Peyer's patch (tissue), 4 donors: ENCODE results near the gene MAGEA8.

ENCODE experiments used
- POLR2A ChIP-seq, 2 donors: fragments of 450-650 bp; IDR thresholded peaks; one replicate each; pipeline ENCODE4 v1.5.1; 2017; ENCODE audit warnings: antibody characterized with exemption in 2 of 2, mild to moderate bottlenecking in 2 of 2, moderate library complexity in 2 of 2
- TF ChIP-seq, protein P1 (sequence below), 6 experiments: fragments of 450-650 bp in 4 of 6; fragments of 200-600 bp in 2 of 6; sonication (generic) in 1 of 6; IDR thresholded peaks; one replicate each; pipeline ENCODE4 v1.5.1; 2017 to 2019; ENCODE audit warnings: antibody characterized with exemption in 6 of 6, mild to moderate bottlenecking in 3 of 6, moderate library complexity in 1 of 6

DNA sequence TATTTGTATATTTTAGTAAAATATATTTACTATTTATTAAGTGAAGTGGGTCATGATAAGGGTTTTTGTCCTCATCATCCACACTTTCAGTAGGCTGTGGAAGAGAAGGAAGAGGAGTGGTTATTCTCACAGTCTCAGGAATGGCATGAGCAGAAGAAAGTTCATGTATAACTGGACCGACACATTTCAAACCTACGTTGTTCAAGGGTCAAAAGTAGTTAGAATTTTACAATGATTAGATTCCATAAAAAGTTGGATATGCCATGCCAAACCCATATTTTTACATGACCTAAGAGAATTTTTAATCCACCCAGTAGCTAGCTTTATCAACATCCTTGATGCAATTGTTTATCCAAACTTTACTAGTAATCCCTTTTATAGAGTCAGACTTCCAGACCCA is 15.6 kb upstream of the MAGEA8 start:
- TF ChIP-seq, protein P1, sequence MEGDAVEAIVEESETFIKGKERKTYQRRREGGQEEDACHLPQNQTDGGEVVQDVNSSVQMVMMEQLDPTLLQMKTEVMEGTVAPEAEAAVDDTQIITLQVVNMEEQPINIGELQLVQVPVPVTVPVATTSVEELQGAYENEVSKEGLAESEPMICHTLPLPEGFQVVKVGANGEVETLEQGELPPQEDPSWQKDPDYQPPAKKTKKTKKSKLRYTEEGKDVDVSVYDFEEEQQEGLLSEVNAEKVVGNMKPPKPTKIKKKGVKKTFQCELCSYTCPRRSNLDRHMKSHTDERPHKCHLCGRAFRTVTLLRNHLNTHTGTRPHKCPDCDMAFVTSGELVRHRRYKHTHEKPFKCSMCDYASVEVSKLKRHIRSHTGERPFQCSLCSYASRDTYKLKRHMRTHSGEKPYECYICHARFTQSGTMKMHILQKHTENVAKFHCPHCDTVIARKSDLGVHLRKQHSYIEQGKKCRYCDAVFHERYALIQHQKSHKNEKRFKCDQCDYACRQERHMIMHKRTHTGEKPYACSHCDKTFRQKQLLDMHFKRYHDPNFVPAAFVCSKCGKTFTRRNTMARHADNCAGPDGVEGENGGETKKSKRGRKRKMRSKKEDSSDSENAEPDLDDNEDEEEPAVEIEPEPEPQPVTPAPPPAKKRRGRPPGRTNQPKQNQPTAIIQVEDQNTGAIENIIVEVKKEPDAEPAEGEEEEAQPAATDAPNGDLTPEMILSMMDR (IDR thresholded peaks at IDR 0.05), result no peak
- TF ChIP-seq POLR2A (IDR thresholded peaks at IDR 0.05), result no peak
